Osteocyte (in vitro differentiated cells): Measurements from ENCODE around the gene ATXN1. TPM values are rescaled to one million over a fixed set of nuclear protein-coding genes. Genes with fewer than 3 reads are reported as not detected.

ENCODE experiments used
- DNase-seq: peaks from one replicate; pipeline ENCODE4 v3.0.0; 2021; ENCODE audit warnings: mixed read lengths; ENCODE audit not compliant: unreplicated experiment; ENCODE audit errors: extremely low spot score
- H3K27ac Mint-ChIP-seq: one replicate; pipeline ENCODE4 v1.8.0; 2021; ENCODE audit warnings: mild to moderate bottlenecking, mixed read lengths; ENCODE audit not compliant: unreplicated experiment
- H3K27me3 Mint-ChIP-seq: one replicate; pipeline ENCODE4 v1.8.0; 2021; ENCODE audit warnings: mixed read lengths; ENCODE audit not compliant: unreplicated experiment
- H3K36me3 Mint-ChIP-seq: one replicate; pipeline ENCODE4 v1.8.0; 2021; ENCODE audit warnings: mixed read lengths; ENCODE audit not compliant: unreplicated experiment
- H3K4me1 Mint-ChIP-seq: one replicate; pipeline ENCODE4 v1.8.0; 2021; ENCODE audit warnings: mixed read lengths; ENCODE audit not compliant: unreplicated experiment
- H3K4me3 Mint-ChIP-seq: one replicate; pipeline ENCODE4 v1.8.0; 2021; ENCODE audit warnings: mild to moderate bottlenecking, moderate library complexity, mixed read lengths; ENCODE audit not compliant: unreplicated experiment
- H3K9me3 Mint-ChIP-seq: one replicate; pipeline ENCODE4 v1.8.0; 2021; ENCODE audit warnings: mixed read lengths; ENCODE audit not compliant: unreplicated experiment
- CTCF ChIP-seq: fragments of 200-600 bp; sonication (generic); IDR thresholded peaks from 2 replicates; pipeline ENCODE4 v1.5.0; 2021; ENCODE audit warnings: antibody characterized with exemption, mild to moderate bottlenecking, moderate library complexity
- total RNA-seq: library from RNA; stranded (reverse); gene quantifications from 2 replicates; pipeline ENCODE4 v1.2.1, GENCODE V29; 2021

Gene ATXN1
- total RNA-seq, 1 donor from 2014 or later = 54.4 TPM

GRCh38 chr6:16498957-16499356 lies 262.3 kb downstream of the ATXN1 start:
- peaks cover 31% of the 10 kb centered on the region for H3K4me1 Mint-ChIP-seq
- no peak for TF ChIP-seq CTCF
- DNase-seq = no peak
- no peaks in the 10 kb centered on the region for H3K27me3 Mint-ChIP-seq
- H3K4me3 Mint-ChIP-seq = no peak overlapping the region
- peaks cover 9% of the 10 kb centered on the region for H3K36me3 Mint-ChIP-seq
- H3K9me3 Mint-ChIP-seq = peaks cover 4% of the 10 kb centered on the region
- no peak overlapping the region for H3K27ac Mint-ChIP-seq

- DNase-seq = no peak
- Mint-ChIP-seq H3K36me3 (peaks cover 9% of the 10 kb centered on the region), H3K9me3 (peaks cover 4% of the 10 kb centered on the region), H3K27ac (no peak overlapping the region), H3K27me3 (no peaks in the 10 kb centered on the region), H3K4me1 (peaks cover 34% of the 10 kb centered on the region), H3K4me3 (no peak overlapping the region)
- no peak for TF ChIP-seq CTCF
These were observed 263.0 kb downstream of the ATXN1 start for GRCh38 chr6:16498237-16498636.

- peak overlapping the region; percentile 58 for H3K27ac Mint-ChIP-seq
- DNase-seq = no peak
- H3K4me1 Mint-ChIP-seq = peaks cover 28% of the 10 kb centered on the region
- no peaks in the 10 kb centered on the region for H3K27me3 Mint-ChIP-seq
- TF ChIP-seq CTCF = no peak
- peaks cover 9% of the 10 kb centered on the region for H3K36me3 Mint-ChIP-seq
- no peak overlapping the region for H3K4me3 Mint-ChIP-seq
- H3K9me3 Mint-ChIP-seq = peaks cover 4% of the 10 kb centered on the region
These were observed 264.1 kb downstream of the ATXN1 start for GRCh38 chr6:16496991-16497801.

- H3K4me3 Mint-ChIP-seq = no peak overlapping the region
- no peaks in the 10 kb centered on the region for H3K27me3 Mint-ChIP-seq
- peaks cover 4% of the 10 kb centered on the region for H3K9me3 Mint-ChIP-seq
- peaks cover 12% of the 10 kb centered on the region for H3K36me3 Mint-ChIP-seq
- no peak for TF ChIP-seq CTCF
- H3K27ac Mint-ChIP-seq = no peak overlapping the region
- peaks cover 28% of the 10 kb centered on the region for H3K4me1 Mint-ChIP-seq
- DNase-seq = no peak
These were observed 265.1 kb downstream of the ATXN1 start for GRCh38 chr6:16496210-16496609.

- Mint-ChIP-seq H3K36me3 (peaks cover 12% of the 10 kb centered on the region), H3K9me3 (peaks cover 4% of the 10 kb centered on the region), H3K27me3 (no peaks in the 10 kb centered on the region), H3K4me1 (peaks cover 31% of the 10 kb centered on the region), H3K27ac (no peak overlapping the region), H3K4me3 (no peak overlapping the region)
- no peak for TF ChIP-seq CTCF
- no peak for DNase-seq
These were observed 266.5 kb downstream of the ATXN1 start for GRCh38 chr6:16494793-16495192.
